Cardiac muscle cell (in vitro differentiated cells and primary cell): ENCODE results near the gene GID4. TPM values are rescaled to one million over a fixed set of nuclear protein-coding genes. Genes with fewer than 3 reads are reported as not detected.

Experiments
- DNase-seq, 2 donors: peaks; one replicate each; pipeline versions ENCODE4 v3.0.0 to v3.0.0-alpha.2; 2010 to 2017; ENCODE audit warnings: low read depth in 1 of 2, low spot score in 1 of 2
- H3K27ac ChIP-seq: fragments of 200-600 bp; sonication (generic); 2 replicates; pipeline ENCODE4 v1.5.1; 2016
- H3K27me3 ChIP-seq: fragments of 200-600 bp; sonication (generic); 2 replicates; pipeline ENCODE4 v1.6.0; 2016; ENCODE audit warnings: control low read depth
- H3K36me3 ChIP-seq: fragments of 200-600 bp; sonication (generic); 2 replicates; pipeline ENCODE4 v1.5.1; 2016; ENCODE audit warnings: control low read depth
- H3K4me1 ChIP-seq: fragments of 200-600 bp; sonication (generic); 2 replicates; pipeline ENCODE4 v1.8.1; 2017; ENCODE audit warnings: low read depth, mild to moderate bottlenecking, mixed run types
- H3K4me3 ChIP-seq: fragments of 200-600 bp; sonication (generic); 2 replicates; pipeline ENCODE4 v1.5.1; 2016; ENCODE audit warnings: mild to moderate bottlenecking
- H3K9me3 ChIP-seq: fragments of 200-600 bp; sonication (generic); 2 replicates; pipeline ENCODE4 v1.5.1; 2017; ENCODE audit warnings: low read depth, mild to moderate bottlenecking, control low read depth
- polyA plus RNA-seq: library from polyadenylated mRNA; unstranded; fragments of >200 nt; fragmentation: Nextera tagmentation; extraction: Ambion mirVana; gene quantifications from 2 replicates; pipeline ENCODE4 v1.2.1, GENCODE V29; 2016
- total RNA-seq: library from RNA; depleted of rRNA; stranded (reverse); fragments of >200 nt; gene quantifications from 2 replicates; pipeline ENCODE4 v1.2.3, GENCODE V29; 2016
- TF ChIP-seq, protein P1 (sequence below): IDR thresholded peaks from 2 replicates; pipeline ENCODE4 v1.5.1; 2012; ENCODE audit warnings: low read depth, mild to moderate bottlenecking, low read length

Gene GID4
- total and polyA plus RNA-seq, 2 experiments from 2014 or later: 9.8 to 9.9 TPM

DNA sequence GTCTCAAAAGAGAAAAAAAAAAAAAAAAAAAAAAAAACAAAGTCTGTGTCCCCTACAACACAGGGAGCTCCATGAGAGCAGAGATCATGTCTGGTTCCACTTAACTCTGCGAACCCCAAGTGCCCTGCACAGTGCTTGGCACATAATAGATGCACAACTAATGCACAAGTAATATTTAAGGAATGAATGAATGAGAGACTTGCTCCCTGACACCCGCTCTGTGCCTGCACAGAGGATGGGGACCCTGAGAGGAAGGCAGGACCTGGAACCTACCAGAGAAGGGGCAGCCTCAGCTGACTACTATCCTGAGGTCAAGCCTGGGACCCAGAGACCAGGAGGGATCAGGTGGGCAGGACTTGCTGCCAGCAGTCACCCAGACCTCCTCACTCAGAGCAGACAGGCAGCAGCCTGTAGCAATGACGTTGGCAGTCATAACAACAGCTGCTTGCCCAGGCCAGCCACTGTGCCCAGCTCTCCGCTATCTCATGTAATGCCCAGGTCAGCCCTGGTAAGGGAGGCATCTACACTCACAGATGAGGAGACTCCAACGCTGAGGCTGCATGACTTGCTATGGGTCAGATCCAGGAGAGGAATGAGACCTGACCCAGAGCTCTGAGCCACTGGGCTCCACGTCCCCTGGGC, 72.2 kb downstream of the GID4 start:
- H3K36me3 ChIP-seq: no peaks in the 10 kb centered on the region
- no peaks in the 10 kb centered on the region for H3K9me3 ChIP-seq
- no peak overlapping the region for H3K27ac ChIP-seq
- TF ChIP-seq, protein P1, sequence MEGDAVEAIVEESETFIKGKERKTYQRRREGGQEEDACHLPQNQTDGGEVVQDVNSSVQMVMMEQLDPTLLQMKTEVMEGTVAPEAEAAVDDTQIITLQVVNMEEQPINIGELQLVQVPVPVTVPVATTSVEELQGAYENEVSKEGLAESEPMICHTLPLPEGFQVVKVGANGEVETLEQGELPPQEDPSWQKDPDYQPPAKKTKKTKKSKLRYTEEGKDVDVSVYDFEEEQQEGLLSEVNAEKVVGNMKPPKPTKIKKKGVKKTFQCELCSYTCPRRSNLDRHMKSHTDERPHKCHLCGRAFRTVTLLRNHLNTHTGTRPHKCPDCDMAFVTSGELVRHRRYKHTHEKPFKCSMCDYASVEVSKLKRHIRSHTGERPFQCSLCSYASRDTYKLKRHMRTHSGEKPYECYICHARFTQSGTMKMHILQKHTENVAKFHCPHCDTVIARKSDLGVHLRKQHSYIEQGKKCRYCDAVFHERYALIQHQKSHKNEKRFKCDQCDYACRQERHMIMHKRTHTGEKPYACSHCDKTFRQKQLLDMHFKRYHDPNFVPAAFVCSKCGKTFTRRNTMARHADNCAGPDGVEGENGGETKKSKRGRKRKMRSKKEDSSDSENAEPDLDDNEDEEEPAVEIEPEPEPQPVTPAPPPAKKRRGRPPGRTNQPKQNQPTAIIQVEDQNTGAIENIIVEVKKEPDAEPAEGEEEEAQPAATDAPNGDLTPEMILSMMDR: no peak
- H3K27me3 ChIP-seq: no peaks in the 10 kb centered on the region
- no peak overlapping the region for H3K4me3 ChIP-seq
- DNase-seq: no peak
- no peaks in the 10 kb centered on the region for H3K4me1 ChIP-seq

DNA sequence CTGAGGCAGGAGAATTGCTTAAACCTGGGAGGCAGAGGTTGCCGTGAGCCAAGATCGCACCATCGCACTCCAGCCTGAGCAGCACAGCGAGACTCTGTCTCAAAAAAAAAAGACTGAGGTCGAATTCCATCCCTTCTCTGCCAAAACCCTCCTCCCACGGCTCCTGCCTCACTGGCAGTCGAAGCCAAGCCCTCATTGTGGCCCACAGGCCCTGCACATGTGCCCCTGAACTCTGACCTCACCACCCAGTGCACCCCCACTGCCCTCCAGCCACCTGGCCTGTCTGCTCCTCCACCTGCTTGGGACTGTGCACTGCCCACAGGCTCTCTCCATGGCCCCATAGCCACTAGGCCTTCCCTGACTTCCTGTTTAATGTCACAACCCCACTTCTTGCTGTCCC, 76.3 kb downstream of the GID4 start:
- TF ChIP-seq, protein P1: no peak

DNA sequence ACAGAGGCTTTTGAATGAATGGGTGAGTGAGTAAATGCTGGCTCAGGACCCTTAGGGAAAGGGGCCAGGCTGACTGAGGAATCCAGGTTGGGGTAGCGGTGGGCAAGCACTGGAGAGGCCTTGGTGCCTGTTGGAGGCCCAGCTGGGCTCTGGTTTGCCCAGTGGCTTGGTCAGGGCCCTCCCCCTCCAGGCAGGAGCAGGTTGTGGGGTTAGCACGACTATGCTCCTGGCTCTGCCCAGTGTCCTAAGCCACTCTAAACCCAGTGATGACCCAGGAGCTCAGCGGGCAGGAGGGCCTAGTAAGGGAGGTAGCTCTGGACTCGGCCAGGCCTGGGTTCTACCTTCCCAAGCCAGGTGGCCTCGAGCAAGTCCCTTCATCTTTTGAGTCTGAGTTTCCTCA, 76.9 kb downstream of the GID4 start:
- H3K27ac ChIP-seq: no peak overlapping the region
- no peaks in the 10 kb centered on the region for H3K27me3 ChIP-seq
- H3K4me1 ChIP-seq: no peaks in the 10 kb centered on the region
- no peak overlapping the region for H3K4me3 ChIP-seq
- H3K36me3 ChIP-seq: no peaks in the 10 kb centered on the region
- DNase-seq: no peak
- TF ChIP-seq, protein P1: no peak
- H3K9me3 ChIP-seq: no peaks in the 10 kb centered on the region

More for the DNA sequence above, 76.3 kb downstream of the GID4 start:
- no peak overlapping the region for H3K4me3 ChIP-seq
- H3K4me1 ChIP-seq: no peaks in the 10 kb centered on the region
- H3K27ac ChIP-seq: no peak overlapping the region
- no peak for DNase-seq
- H3K9me3 ChIP-seq: no peaks in the 10 kb centered on the region
- H3K27me3 ChIP-seq: no peaks in the 10 kb centered on the region
- H3K36me3 ChIP-seq: no peaks in the 10 kb centered on the region

DNA sequence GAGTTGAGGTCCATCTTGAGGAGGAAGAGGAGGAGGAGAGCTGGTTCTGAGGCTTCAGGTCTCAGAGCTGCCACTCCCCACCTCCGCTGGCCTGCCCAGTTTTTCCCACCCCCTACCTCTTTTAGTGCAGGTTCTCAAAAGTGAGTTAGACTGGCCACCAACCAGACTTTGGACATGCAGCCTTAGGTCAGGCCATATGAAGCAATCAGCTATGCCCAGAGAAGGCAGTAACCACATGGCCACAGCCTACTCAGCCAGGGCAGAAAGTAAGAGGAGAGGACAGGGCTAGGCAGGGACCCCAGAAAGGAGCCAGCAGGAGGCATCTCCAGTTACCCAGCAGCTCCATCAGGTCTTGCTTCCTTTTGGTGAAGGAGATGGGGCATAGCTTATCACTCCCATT, 78.3 kb downstream of the GID4 start:
- Histone ChIP-seq H3K36me3 (no peaks in the 10 kb centered on the region), H3K27ac (no peak overlapping the region), H3K27me3 (no peaks in the 10 kb centered on the region), H3K9me3 (no peaks in the 10 kb centered on the region), H3K4me3 (no peak overlapping the region), H3K4me1 (no peaks in the 10 kb centered on the region)
- no peak for DNase-seq
- TF ChIP-seq, protein P1: no peak

Other genes with a start within 250 kb of the GID4 start
- gene SREBF1, start 202.4 kb upstream of the GID4 start, total RNA-seq: 36.4 and 45.9 TPM in 2 replicates
- 28.5 and 38.9 TPM in 2 replicates for gene SREBF1, start 202.4 kb upstream of the GID4 start, polyA plus RNA-seq
- 49.9 and 145 TPM in 2 replicates for gene TOM1L2, start 67.0 kb upstream of the GID4 start, total RNA-seq
- gene TOM1L2, start 67.0 kb upstream of the GID4 start, polyA plus RNA-seq: 46.4 and 55.2 TPM in 2 replicates
- 0.18 and 0.21 TPM in 2 replicates for gene DRC3, start 66.5 kb upstream of the GID4 start, total RNA-seq
- gene DRC3, start 66.5 kb upstream of the GID4 start, polyA plus RNA-seq: 2.4 and 4.1 TPM in 2 replicates
- gene ATPAF2, start 240 bp upstream of the GID4 start, total RNA-seq: 36.0 and 49.4 TPM in 2 replicates
- gene ATPAF2, start 240 bp upstream of the GID4 start, polyA plus RNA-seq: 40.3 and 49.9 TPM in 2 replicates
- 48.1 and 49.5 TPM in 2 replicates for gene DRG2, start 48.5 kb downstream of the GID4 start, total RNA-seq
- gene DRG2, start 48.5 kb downstream of the GID4 start, polyA plus RNA-seq: 44.8 and 49.7 TPM in 2 replicates
- 2.5 and 4.9 TPM in 2 replicates for gene MYO15A, start 69.3 kb downstream of the GID4 start, total RNA-seq
- 3.9 and 4.9 TPM in 2 replicates for gene MYO15A, start 69.3 kb downstream of the GID4 start, polyA plus RNA-seq
- gene ALKBH5, start 144.4 kb downstream of the GID4 start, total RNA-seq: 247 and 279 TPM in 2 replicates
- 257 and 321 TPM in 2 replicates for gene ALKBH5, start 144.4 kb downstream of the GID4 start, polyA plus RNA-seq
- gene LLGL1, start 186.2 kb downstream of the GID4 start, total RNA-seq: 81.5 and 83.8 TPM in 2 replicates
- 5.9 and 7.3 TPM in 2 replicates for gene LLGL1, start 186.2 kb downstream of the GID4 start, polyA plus RNA-seq
- 227 and 303 TPM in 2 replicates for gene FLII, start 219.3 kb downstream of the GID4 start, total RNA-seq
- 210 and 232 TPM in 2 replicates for gene FLII, start 219.3 kb downstream of the GID4 start, polyA plus RNA-seq
- gene MIEF2, start 221.3 kb downstream of the GID4 start, total RNA-seq: 95.7 and 101 TPM in 2 replicates
- gene MIEF2, start 221.3 kb downstream of the GID4 start, polyA plus RNA-seq: 36.9 and 37.3 TPM in 2 replicates